ENCODE data around the gene RNF212.

Gene RNF212

DNA sequence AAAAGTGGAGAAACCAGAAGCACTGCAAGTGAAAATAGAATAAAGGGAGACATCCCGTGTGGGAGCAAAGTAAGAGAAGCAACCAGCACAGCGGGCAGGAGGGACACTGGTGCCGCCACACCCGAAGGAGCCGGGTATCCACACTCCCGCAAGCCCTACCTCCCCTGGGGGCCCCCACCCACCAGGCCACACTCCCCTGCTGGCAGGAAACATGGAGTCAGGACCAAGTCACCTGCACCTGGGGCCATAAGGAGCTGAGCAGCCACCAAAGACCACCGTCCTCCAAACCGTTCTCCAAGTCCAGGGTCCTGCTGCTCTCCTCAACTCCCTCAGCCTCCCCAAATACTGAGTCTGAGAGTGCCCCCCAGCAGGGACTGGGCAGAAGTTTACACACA is 71.4 kb downstream of the RNF212 start:
- TF ChIP-seq CTCF (IDR thresholded peaks at IDR 0.05; ENCODE audit: low read depth, low read length, missing control alignments): no peak
- no peak for DNase-seq (ENCODE audit: extremely low read depth, low read depth)
- no peak overlapping the region for H3K4me3 ChIP-seq (replicated peaks; ENCODE audit: low read depth, low read length)

- H3K4me3 ChIP-seq (replicated peaks; ENCODE audit: low read depth, low read length): no peak overlapping the region
- no peak for TF ChIP-seq CTCF (IDR thresholded peaks at IDR 0.05; ENCODE audit: low read depth, low read length, missing control alignments)
- no peak for DNase-seq (ENCODE audit: extremely low read depth, low read depth)
These were observed 72.0 kb downstream of the RNF212 start for GRCh38 chr4:1041147-1041935.

- no peak overlapping the region for H3K4me3 ChIP-seq (replicated peaks; ENCODE audit: low read depth, low read length)
- TF ChIP-seq CTCF (IDR thresholded peaks at IDR 0.05; ENCODE audit: low read depth, low read length, missing control alignments): no peak
- no peak for DNase-seq (ENCODE audit: extremely low read depth, low read depth)
These were observed 72.8 kb downstream of the RNF212 start for GRCh38 chr4:1040344-1041146.

DNA sequence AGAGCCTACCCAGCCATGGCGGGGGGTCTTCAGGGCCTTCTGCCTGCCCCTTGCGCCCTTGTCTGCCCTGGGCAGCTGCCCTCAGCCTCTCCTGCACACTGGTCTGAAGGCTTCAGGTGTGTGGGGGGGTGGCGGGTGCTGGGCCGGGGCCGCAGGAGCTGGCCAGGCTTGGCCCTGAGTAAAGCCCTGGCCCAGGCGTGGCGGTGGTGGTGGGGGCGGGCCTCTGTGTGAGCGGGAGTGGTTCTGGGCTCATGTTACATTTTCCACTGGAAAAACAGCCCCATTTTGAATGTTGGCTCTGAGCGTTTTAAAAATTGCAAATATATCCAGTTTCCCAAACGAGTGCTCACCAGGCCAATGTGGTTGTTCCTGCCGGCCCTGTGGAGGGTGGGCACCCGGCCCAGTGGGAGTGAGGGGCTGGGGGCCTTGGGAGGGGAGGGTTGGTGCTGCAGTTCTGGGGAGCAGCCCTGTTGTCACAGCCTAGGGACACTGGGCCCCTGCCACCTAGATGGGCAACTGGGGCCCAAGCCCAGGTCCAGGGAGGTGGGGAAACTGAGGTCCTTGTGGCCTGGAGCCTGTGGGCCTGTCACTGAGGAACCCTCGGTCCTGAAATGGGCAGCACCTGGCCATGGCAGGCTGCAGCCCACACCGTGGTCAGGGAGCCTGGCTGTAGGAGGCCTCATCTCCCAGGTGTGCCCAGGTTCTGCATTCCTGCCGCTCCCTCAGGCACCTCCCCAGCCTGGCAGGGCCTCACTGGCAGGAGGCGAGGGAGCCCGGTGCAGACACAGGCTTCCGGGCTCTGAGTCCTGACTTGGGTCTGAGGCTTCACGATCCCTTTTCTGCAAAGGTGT is 73.6 kb downstream of the RNF212 start:
- DNase-seq (ENCODE audit: extremely low read depth, low read depth): no peak
- TF ChIP-seq CTCF (IDR thresholded peaks at IDR 0.05; ENCODE audit: low read depth, low read length, missing control alignments): no peak

GRCh38 chr4:1038948-1039492 is 74.3 kb downstream of the RNF212 start:
- H3K4me3 ChIP-seq (replicated peaks; ENCODE audit: low read depth, low read length): no peak overlapping the region
- DNase-seq (ENCODE audit: extremely low read depth, low read depth): no peak
- TF ChIP-seq CTCF (IDR thresholded peaks at IDR 0.05; ENCODE audit: low read depth, low read length, missing control alignments): no peak

More for the DNA sequence above, 73.6 kb downstream of the RNF212 start:
- no peak overlapping the region for H3K4me3 ChIP-seq (replicated peaks; ENCODE audit: low read depth, low read length)

Measured in HFF-Myc (cell line).